ENCODE data around the gene ARL14EPL. TPM values are rescaled to one million over a fixed set of nuclear protein-coding genes. Genes with fewer than 3 reads are reported as not detected.

ARL14EPL gene
- polyA plus RNA-seq (2011; rRNA removed) (not detected in 2 replicates), polyA minus RNA-seq (2011; rRNA and poly(A)+ RNA removed) (not detected in 2 replicates)

GRCh38 chr5:116032094-116032517 lies at the start of gene ARL14EPL:
Gene ARL14EPL (plus strand): TSS chr5:116032472. CDS start chr5:116051466, 18,994 bp downstream.
- Histone ChIP-seq H3K4me3 (ENCODE audit: low read depth, low read length) (no peak within 1 kb of the TSS), H3K27me3 (ENCODE audit: control insufficient read depth, insufficient read depth, low read length) (no peaks in the 10 kb centered on the region), H3K36me3 (ENCODE audit: control insufficient read depth, insufficient read depth, low read length) (no peaks in the 10 kb centered on the region)
- peak; percentile 19 for DNase-seq (ENCODE audit: low read depth)
- POLR2A ChIA-PET: interaction anchor here (0.6 kb wide), 1 partner anchor 11 kb away, joined by 17 read pairs; no protein-coding TSS in a partner anchor
- TF ChIP-seq CTCF (IDR thresholded peaks at IDR 0.05; ENCODE audit: insufficient read depth, low read depth, low read length): peak; percentile 46
- CTCF ChIA-PET: interaction anchor here (0.6 to 2.6 kb wide), 9 partner anchors 25 to 1822 kb away, joined by 3 to 10 read pairs (median 3); no protein-coding TSS in a partner anchor

- no peak overlapping the region for H3K4me3 ChIP-seq (ENCODE audit: low read depth, low read length)
- ChIA-PET CTCF (interaction anchor here (0.7 to 1.2 kb wide), 3 partner anchors 11 to 125 kb away, joined by 3 read pairs; no protein-coding TSS in a partner anchor), POLR2A (no interaction called here)
- TF ChIP-seq CTCF (IDR thresholded peaks at IDR 0.05; ENCODE audit: insufficient read depth, low read depth, low read length): no peak
- no peaks in the 10 kb centered on the region for H3K36me3 ChIP-seq (ENCODE audit: control insufficient read depth, insufficient read depth, low read length)
- no peak for DNase-seq (ENCODE audit: low read depth)
- no peaks in the 10 kb centered on the region for H3K27me3 ChIP-seq (ENCODE audit: control insufficient read depth, insufficient read depth, low read length)
These were observed 48.8 kb upstream of the ARL14EPL start for GRCh38 chr5:115983519-115983918.

GRCh38 chr5:115985802-115986757 lies 46.2 kb upstream of the ARL14EPL start:
- H3K4me3 ChIP-seq (ENCODE audit: low read depth, low read length): no peak overlapping the region
- ChIA-PET CTCF (interaction anchor here (0.9 to 2.0 kb wide), 3 partner anchors 7 to 31 kb away, joined by 3 to 5 read pairs (median 4); no protein-coding TSS in a partner anchor), POLR2A (no interaction called here)
- DNase-seq (ENCODE audit: low read depth): no peak
- TF ChIP-seq CTCF (IDR thresholded peaks at IDR 0.05; ENCODE audit: insufficient read depth, low read depth, low read length): no peak
- no peaks in the 10 kb centered on the region for H3K27me3 ChIP-seq (ENCODE audit: control insufficient read depth, insufficient read depth, low read length)
- no peaks in the 10 kb centered on the region for H3K36me3 ChIP-seq (ENCODE audit: control insufficient read depth, insufficient read depth, low read length)

- DNase-seq (ENCODE audit: low read depth): no peak
- no peak for TF ChIP-seq CTCF (IDR thresholded peaks at IDR 0.05; ENCODE audit: insufficient read depth, low read depth, low read length)
- Histone ChIP-seq H3K4me3 (ENCODE audit: low read depth, low read length) (no peak overlapping the region), H3K27me3 (ENCODE audit: control insufficient read depth, insufficient read depth, low read length) (peaks cover 2% of the 10 kb centered on the region; the same call in 1 of the 2 replicates), H3K36me3 (ENCODE audit: control insufficient read depth, insufficient read depth, low read length) (no peaks in the 10 kb centered on the region)
- ChIA-PET POLR2A (interaction anchor here (0.5 kb wide), 1 partner anchor 1642 kb away, joined by 3 read pairs; no protein-coding TSS in a partner anchor), CTCF (no interaction called here)
These were observed 44.3 kb upstream of the ARL14EPL start for GRCh38 chr5:115988002-115988401.

GRCh38 chr5:115992848-115993350 lies 39.4 kb upstream of the ARL14EPL start:
- DNase-seq (ENCODE audit: low read depth): no peak
- TF ChIP-seq CTCF (IDR thresholded peaks at IDR 0.05; ENCODE audit: insufficient read depth, low read depth, low read length): no peak
- no peak overlapping the region for H3K4me3 ChIP-seq (ENCODE audit: low read depth, low read length)
- H3K36me3 ChIP-seq (ENCODE audit: control insufficient read depth, insufficient read depth, low read length): no peaks in the 10 kb centered on the region
- ChIA-PET POLR2A (no interaction called here), CTCF (interaction anchor here (1.5 kb wide), 1 partner anchor 8 kb away, joined by 5 read pairs; no protein-coding TSS in a partner anchor)
- H3K27me3 ChIP-seq (ENCODE audit: control insufficient read depth, insufficient read depth, low read length): peaks cover 2% of the 10 kb centered on the region

Data from BJ (cell line).